Measurements from ENCODE around the gene KCNH1.

Gene KCNH1

DNA sequence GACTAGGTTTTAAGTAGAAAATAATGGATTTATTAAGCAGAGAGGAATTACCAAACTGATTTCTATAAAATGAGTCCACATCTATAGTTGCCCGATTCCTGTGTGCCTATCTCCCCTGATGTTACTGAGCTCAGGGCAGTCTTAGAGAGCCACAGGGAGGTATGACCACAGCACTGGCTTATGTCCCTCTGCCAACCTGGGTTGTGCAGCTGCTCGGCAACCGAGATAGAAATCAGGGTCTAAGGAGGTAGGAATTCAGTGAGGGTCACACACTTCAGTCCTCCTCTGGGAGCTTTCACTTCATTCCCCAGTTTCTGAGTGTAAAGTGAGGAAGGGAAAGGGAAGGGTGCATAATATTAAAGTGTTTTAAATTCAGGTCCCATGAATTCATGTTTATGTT lies 386.8 kb downstream of the KCNH1 start:
- no peak for DNase-seq

DNA sequence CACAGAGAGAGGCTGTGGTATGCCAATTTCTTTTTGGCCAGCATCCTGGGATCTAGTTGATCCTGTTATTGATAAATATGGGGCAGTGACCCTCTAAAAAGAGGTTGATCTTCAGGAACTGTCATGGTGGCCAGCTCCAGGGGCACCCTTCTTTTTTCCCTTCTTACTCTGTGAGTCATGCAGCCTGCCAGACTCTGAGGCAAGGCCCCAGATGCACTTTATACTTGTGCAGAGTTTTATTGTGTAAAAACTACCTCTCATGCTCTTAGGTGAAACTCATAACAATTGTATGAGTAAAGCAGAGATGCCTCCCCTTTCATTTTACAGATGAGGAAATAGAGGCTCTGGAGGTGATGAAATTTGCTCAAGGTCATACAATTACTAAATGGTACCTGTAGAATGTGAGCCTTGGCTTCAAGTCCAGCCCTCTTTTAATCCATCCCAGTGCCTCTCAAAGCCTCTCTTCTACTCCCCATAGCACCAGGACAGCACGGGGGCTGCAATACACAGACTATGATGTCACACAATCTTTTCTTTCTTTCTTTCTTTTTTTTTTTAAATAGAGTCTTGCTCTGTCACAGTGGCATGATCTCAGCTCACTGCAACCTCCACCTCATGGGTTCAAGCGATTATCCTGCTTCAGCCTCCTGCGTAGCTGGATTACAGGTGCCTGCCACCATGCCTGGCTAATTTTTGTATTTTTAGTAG lies 387.8 kb downstream of the KCNH1 start:
- DNase-seq, result no peak

DNA sequence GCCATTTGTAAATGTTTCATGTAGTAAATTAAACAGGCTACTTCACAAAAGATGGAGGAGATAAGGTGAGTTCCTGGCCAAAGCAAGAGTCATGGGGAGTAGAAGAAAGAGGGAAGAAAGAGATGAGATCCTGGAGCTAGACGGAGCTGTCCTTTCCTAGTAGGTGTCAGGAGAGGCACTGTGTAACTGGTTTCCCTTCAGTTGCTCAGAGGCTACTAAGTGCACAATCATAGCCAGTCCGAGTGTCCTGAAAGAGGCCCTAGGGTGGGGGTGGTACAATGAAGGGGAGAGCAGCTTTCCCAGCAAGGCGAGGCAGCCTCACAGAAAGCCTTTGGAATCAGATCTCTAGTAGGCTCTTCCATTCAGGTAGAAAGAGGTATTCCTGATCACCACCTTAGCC lies 390.9 kb downstream of the KCNH1 start:
- DNase-seq, result no peak

DNA sequence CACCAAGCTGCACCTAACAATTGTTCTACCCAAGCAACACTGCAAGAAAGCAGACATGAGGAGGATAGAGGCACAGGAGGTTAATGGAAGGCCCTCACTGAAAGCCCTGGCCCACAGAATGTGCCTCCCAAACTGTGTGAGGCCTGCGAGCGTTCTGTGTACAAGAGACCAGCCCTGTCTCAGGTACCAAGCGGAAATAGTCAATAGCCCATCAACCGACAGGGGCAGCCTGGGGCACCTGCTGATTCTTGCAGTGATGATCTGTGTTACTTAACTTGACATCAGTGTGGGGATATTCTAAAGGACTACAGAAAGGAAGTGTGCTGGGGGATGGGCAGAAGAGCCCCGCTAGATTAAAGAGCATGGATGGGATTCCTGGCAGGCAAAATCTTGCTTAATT lies 392.4 kb downstream of the KCNH1 start:
- no peak for DNase-seq

DNA sequence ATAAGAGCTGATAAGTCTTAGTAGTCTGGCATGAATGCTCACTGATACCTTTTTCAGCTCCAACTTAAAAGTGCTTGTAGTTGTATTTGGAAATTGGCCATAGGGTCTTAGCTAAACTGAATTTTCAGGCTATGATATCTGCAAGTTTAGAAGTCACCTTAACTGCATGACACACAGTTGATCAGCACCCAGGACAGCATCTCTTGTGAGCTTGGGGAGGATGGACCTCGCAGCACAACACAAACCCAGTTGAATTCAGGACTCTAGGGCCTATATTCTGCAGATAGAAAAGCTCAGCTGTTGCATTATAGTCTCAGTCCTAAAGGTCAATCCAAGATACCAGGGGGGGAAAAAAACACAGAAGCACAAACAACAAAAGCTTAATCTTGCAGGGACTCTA lies 394.3 kb downstream of the KCNH1 start:
- no peak for DNase-seq

DNA sequence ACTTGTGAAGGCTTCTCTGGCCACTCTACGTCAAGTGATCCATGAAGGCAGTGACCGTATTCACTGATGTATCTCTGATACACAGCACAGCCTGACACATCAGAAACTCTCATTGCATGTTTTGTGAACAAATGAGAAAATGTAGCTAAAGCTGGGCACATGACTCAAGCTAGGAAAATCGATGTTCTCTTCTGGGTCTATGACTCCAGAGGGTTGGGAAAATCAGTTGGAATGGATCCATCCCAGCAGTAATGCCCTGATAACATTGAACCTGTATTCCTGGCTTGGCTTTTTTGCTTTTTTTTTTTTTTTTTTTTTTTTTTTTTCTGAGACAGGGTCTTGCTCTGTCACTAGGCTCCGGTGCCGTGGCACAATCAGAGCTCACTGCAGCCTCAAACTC lies 395.7 kb downstream of the KCNH1 start:
- DNase-seq, result no peak

DNA sequence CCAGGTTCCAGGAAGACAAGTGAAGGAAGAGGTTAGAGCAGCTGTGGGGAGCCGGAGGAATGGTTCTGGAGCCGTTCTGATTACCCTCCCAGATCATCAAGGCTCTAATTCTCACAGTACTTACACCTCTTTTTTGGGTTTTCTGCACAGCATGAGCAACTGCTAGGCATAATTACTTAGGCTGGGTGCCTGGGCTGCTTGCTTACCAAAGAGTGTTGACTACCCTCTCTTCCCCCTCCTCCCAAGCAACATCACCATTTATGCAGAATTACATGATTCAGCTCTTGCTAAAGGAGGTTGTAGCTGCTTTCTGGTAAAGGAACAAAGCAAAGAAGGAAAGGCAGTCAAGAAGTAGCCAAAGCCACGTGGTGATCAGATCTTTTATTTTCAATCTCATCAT lies 397.2 kb downstream of the KCNH1 start:
- DNase-seq, result no peak

DNA sequence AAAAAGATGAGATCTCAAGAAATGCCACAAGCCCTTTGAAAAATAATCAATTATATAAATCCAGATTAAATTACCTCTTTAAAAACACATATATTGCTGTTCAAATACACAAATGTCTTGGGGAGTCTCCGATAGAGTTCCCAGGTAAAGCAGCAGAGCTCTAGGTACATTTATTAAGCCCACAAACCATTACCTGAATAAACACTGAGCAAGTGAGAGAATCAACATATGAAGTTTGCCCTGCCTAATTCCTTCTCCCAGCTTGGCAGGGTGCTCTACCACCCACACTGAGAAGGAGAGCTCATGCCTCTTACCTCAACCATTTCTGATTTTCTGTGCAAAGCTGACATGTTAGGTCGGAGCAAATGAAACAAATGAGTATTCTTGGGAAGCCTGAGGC lies 402.4 kb downstream of the KCNH1 start:
- no peak for DNase-seq

DNA sequence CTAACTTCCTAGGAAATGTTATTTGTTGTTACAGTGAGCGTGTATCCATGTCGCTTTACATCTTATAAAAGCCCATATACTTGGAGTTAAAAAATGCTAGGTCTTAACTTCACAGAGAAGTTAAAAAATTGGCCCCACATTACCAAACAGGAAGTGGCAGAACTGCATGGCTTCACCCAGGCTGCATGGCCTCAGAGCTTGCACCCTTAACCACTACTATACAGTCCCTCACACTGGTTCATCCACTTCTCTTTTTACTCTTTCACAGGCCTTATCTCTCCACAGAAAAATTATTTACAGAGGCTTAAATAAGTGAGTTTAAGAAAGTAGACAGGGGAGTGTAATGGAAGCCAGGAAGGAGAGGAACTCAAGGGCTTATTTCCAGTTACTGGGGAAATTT lies 402.8 kb downstream of the KCNH1 start:
- DNase-seq, result no peak

DNA sequence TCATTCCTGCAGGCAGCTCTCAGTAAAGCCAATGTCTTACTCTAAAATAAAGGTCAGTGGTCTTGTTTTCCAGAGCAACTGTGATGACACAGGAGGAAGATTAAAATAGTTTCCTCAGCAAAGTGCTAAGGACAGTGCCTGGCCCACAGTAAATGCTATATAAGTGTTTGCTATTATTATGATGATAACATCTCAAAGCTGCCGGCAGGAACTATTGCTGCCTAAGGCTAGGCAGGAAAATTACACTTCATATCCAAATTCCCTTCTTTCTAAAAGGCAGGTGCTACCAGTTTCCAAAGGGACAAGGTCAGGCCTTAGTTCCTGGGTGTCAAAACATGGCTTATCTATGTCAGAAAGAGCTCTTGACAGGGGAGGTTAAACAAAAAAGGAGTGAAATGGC lies 403.9 kb downstream of the KCNH1 start:
- DNase-seq, result no peak

DNA sequence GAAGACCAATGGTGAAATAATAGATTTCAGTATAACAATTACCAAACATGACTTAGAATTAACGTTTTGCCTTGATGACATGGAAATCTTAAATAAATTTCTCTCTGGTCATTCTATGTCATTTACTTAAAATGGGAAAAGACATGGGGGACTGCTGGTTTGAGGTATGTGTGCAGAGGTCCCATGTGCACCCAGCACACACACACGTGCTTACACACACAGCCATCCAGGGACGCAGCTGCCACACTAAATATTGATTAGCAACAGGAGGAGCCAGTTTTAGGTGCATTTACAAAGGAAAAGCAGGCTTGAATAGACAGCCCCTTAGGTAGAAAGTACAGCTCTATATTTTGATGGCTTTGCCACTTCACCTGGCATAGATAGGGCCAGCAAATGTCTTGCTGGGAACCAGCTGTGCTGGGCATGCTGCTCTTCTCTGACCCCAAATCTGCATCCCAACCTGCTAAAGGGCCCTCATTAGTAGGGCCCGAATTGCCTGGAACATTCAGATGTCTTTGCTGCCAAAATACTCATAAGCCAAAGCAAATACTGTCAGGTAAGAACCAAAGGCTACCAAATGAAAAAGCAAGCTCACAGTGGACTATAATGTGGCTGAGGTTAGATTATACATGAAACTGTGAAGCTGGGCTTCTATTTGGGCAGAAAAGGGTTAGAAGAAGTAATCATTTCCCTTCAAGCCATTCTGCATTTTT lies 405.4 kb downstream of the KCNH1 start:
- no peak for DNase-seq

DNA sequence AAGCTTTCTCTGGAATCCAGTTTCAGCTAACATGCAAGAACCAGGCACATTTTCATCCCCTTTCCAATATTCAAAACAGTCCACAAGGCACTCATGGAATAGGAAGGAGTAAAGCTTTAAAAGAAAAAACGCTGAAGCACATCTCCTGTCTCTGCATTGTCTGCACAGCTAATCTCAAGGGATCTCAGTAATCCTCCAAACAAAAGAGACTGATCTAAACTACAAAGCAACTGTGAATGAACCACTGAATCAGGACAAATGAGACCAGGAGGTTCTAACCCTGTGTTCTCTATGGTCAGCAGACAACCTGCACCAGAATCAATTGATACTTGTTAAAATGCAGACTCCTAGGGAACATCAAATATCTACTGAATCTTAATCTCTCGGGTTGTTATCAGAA lies 406.2 kb downstream of the KCNH1 start:
- no peak for DNase-seq

DNA sequence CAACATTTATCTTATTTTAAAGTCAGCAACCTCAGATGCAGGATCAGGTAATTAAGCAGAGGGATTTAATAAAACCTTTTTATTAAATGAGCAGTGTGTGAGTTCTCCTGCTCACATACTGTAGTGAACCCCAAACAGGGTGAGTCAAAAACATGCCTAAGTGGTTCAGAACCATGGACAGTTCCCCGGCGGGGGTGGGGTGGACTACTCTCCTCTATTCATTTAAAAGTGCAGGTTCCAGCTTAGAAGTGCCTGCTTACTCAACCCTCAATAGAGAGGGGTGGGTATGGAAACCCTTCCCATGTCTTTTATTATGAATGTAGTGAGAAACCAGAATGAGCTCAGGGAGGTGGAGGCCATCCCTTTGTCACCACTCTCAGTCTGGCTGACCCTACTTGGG lies 407.3 kb downstream of the KCNH1 start:
- DNase-seq, result peak; percentile 24

DNA sequence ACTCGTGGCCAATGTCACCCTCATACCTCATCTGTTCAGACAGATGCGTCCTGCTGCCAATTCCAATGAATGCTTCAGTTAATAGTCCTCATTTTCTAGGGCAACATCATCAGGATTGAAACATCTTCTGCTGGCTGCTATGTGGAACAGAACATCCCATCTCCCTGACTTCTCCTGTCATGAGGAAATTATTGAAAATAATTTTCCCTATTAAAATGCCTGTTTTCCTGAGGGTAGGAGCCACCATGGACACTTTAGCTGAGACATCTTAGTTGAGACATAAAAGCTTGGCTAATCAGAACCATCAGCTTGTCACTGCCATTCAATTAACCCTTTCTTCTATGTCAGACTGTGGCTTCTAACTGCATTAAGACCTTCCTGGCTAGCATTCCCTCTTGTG lies 409.2 kb downstream of the KCNH1 start:
- no peak for DNase-seq

DNA sequence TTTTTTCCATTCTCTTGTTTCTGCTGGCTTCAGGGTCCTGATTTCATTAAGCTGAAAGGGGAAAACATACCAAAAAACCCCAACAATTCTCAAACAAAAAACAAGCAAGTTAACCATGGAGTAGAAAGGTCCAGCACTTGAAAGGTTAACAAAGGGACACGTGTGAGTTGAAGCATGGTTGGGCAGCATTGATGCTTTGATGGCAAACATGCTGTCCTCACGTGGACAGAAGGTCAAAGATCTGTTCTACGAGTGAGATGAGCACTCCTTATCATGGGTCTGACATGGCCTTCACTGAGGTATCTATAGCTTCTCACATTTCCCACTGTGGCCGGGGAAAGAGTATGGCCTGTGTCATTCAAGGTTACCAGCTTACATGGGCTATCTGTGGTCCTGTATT lies 410.3 kb downstream of the KCNH1 start:
- no peak for DNase-seq

DNA sequence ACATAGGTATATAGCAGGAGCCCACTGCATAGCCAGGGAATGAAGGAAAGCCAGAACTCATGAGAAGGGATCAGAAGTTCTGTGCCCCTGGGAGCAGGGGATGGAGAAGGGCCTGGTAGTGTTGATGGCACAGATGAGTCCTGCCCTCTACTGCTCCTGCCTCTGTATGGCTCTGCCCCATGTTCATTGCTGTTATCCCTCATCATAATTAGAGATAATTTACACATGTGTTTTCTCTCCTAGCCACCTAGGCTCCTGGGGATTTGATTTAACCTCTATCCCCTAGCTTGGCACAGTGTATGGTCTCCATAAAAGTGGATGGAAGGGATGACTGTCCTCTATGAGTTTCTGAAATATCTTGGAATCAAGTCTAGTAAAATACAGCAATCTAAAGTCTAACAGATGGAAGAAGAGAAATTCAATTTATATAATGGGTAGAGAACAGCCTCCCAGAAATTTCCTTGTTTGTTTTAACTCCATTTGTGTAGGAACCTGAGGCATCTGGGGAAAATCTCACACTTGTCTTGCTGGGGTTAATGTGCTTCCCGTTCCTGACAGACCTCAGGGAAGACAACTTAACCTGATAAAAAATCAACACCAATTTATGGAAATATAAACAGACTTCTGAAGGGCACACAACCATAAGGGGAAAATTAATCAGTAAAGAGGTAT lies 411.4 kb downstream of the KCNH1 start:
- no peak for DNase-seq

DNA sequence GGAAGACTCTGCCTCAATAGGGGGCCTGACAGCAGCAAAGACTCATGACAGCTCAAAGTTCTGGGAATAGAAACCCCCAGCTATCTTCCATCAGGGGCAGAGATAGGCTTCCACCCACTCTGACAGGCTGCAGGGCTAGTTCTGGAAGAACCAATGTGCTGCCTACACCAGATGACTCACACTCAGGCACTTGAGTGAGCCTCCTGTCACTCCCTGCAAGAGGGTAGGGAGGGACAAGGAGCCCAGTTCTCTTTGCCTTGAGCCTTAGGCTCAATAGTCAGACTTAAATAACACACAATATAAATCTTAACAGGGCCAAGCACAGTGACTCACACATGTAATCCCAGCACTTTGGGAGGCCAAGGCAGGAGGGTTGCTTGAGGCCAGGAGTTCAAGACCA lies 418.9 kb downstream of the KCNH1 start:
- no peak for DNase-seq

DNA sequence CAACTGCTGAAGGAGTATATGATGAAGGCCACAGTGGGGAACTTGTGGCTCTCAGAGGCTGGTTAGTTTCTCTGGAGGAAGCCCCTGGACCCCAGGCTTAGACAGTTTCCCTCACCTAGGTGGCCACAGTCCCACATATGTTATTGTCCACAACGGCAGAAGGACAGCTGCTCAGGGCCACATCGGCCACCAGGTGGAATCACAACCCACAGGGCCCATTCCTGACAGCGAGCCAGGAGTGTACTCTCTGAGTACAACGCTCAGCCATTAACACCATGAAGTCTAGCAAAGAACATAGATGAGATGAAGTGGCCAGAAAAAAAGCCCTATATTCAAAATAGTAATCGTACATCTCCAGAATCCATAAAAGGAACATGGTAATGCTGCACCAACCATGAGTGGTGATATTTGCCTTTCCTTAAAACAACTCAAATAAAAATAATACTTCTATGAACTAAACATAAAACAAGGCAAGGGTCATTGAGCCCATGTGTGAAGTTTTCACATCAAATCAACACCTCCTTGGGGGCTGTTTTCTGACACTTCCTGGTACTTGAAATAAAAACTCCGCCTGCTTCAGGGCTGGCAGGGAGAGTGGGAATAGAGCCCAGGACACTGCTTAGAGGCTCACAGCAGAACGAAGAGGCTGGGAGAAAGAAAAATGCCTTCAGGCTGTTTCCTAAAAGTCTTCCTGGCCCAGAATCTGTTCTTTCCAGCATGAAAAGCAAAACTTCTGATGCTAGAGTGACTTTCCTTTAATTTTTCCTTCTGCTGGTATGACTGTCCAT lies 421.9 kb downstream of the KCNH1 start:
- no peak for DNase-seq

DNA sequence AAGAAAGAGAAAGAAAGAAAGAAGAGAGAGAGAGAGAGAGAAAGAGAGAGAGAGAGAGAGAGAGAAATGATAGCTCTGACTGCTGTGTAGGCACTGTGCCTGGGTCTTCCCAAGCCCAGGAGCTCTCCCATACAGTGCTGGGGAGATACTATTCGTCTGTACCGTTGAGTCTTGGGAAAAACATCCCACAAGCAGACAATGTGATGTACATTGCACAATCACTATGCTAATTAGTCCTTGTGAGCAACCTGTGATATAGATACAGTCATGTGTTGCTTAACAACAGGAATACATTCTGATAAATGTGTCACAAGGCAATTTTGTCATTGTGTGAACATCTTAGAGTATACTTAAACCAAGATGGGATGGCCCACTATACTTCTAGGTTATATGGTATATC lies 424.2 kb downstream of the KCNH1 start:
- DNase-seq, result no peak

DNA sequence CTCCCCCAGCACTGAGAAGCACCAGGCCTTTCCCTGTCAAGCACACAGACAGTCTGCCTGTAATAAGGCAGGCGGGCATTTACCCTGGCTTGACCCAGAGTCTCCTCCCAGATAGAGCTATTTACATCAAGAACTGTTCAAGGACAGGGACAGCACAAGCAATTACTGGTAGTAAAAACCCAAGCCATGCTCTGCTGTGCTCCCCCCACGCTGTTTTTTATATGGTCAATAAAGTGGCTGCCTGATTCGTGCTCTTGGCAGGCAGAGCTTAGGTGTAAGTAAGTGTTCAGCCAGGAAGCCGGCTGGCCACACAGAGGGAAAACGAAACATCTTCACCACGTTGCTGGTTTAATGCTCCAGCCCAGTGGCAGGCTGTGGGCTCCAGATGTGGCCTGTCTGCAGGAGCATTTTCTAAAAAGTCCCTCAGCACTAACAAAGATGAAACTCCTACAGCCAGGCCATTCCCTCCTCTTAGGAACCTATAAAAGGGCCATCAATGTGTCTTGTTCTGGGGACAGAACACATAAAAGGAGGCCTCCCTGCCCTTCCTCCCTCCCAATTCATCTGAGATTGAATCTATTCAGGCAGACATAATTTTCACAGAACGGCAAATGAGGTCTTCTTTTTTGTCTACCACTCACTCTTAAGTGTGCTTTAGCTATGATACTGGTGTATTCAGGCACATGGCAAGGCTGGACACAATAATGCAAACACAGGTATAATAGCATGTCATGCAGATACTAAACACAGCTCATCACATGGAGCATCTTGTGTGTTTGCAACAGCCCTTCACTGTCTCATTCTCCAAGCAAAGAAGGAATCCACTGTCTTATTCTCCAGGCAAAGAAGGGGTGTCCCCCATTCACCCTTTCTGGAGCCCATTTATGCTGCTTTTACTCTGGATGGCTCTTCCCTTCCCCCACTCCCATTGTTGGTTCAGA lies 426.4 kb downstream of the KCNH1 start:
- DNase-seq, result no peak

DNA sequence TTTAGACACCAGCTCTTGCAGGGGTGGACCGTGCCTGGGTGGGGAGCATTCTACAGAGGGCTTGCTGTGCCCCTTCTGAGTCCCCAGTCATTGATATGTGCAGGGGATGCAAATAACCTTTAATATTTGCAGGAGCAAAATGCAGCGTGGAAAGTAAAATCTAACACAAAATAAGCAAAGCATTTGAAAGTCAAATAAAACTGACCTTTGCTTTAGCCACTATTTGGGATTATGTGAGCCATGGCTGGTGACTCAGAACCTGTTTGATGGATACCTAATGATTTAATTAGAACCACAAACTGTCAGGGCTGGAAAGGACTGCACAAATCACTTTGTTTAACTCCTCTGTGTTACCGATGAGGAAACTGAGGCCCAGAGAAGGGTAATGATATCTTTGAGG lies 427.7 kb downstream of the KCNH1 start:
- DNase-seq, result no peak

DNA sequence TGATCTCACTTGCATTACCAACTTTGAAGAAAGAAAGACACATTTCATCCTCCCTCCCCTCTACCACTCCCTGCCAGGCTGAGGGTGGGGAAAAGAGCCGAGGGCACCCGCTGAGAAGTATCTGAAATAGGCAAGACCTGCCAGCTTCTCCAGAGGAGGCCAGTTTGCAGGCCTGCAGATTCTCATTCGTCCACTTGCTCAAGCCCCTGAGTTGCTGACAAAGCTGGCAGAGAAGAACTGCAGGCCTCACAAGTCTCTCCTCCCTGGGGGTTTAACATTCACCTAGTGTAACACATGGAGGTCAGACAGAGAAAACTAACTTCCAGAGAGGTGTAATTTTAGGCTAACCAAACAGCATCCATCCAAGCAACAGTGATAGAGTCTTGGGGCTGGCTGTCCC lies 428.9 kb downstream of the KCNH1 start:
- DNase-seq, result no peak
